Neural cell (in vitro differentiated cells): ENCODE measurements around the gene PRKAG2. TPM values are rescaled to one million over a fixed set of nuclear protein-coding genes. Genes with fewer than 3 reads are reported as not detected.

ENCODE experiments used
- H2AFZ ChIP-seq: fragments of 200-600, 300-800 bp; sonication (generic), shearing (Covaris generic); 2 replicates; pipeline ENCODE4 v1.6.0; 2014; ENCODE audit warnings: low read depth, mild to moderate bottlenecking, antibody characterized with exemption, low read length, moderate library complexity
- H3F3A ChIP-seq: fragments of 200-600 bp; shearing (Covaris generic); 2 replicates; pipeline ENCODE4 v1.6.1; 2016; ENCODE audit warnings: mild to moderate bottlenecking, moderate library complexity, mixed read lengths, antibody characterized with exemption, low read length; ENCODE audit not compliant: insufficient read depth, poor library complexity, severe bottlenecking
- H3K27ac ChIP-seq: fragments of 200-600, 300-800 bp; sonication (generic), shearing (Covaris generic); 2 replicates; pipeline ENCODE4 v1.5.1; 2014; ENCODE audit warnings: mild to moderate bottlenecking, low read length, moderate library complexity
- H3K27me3 ChIP-seq: fragments of 300-800, 200-600 bp; sonication (generic), shearing (Covaris generic); 2 replicates; pipeline ENCODE4 v1.6.0; 2014; ENCODE audit warnings: mild to moderate bottlenecking, low read depth, low read length, moderate library complexity; ENCODE audit not compliant: insufficient read depth
- H3K36me3 ChIP-seq: fragments of 300-800, 200-600 bp; sonication (generic), shearing (Covaris generic); 2 replicates; pipeline ENCODE4 v1.5.1; 2014; ENCODE audit warnings: mild to moderate bottlenecking, antibody characterized with exemption, low read length, moderate library complexity; ENCODE audit not compliant: insufficient read depth
- H3K4me2 ChIP-seq: fragments of 300-800, 200-600 bp; sonication (generic), shearing (Covaris generic); 2 replicates; pipeline ENCODE4 v1.6.0; 2014; ENCODE audit warnings: mild to moderate bottlenecking, low read length
- H3K4me3 ChIP-seq: fragments of 300-800, 200-600 bp; sonication (generic), shearing (Covaris generic); 2 replicates; pipeline ENCODE4 v1.5.1; 2014; ENCODE audit warnings: mild to moderate bottlenecking, low read length, moderate library complexity
- H3K79me2 ChIP-seq: fragments of 200-600 bp; shearing (Covaris generic); replicated peaks from 2 replicates; pipeline ENCODE4 v1.6.0; 2014; ENCODE audit warnings: mild to moderate bottlenecking, low read length, moderate library complexity; ENCODE audit not compliant: insufficient read depth
- H3K9ac ChIP-seq: fragments of 300-800, 200-600 bp; sonication (generic), shearing (Covaris generic); 2 replicates; pipeline ENCODE4 v1.6.1; 2016; ENCODE audit warnings: mild to moderate bottlenecking, low read length, mixed read lengths
- H3K9me2 ChIP-seq: fragments of 200-600 bp; shearing (Covaris generic); 2 replicates; pipeline ENCODE4 v1.6.1; 2016; ENCODE audit warnings: mild to moderate bottlenecking, low read length, mixed read lengths; ENCODE audit not compliant: insufficient read depth
- H3K9me3 ChIP-seq: fragments of 200-600, 300-800 bp; sonication (generic), shearing (Covaris generic); 2 replicates; pipeline ENCODE4 v1.6.1; 2016; ENCODE audit warnings: mild to moderate bottlenecking, mixed run types, low read length, moderate library complexity, mixed read lengths
- H4K20me1 ChIP-seq: fragments of 200-600 bp; shearing (Covaris generic); 2 replicates; pipeline ENCODE4 v1.6.1; 2016; ENCODE audit warnings: mild to moderate bottlenecking, mixed run types; ENCODE audit not compliant: insufficient read depth
- CTCF ChIP-seq: fragments of 450-650 bp; IDR thresholded peaks from 2 replicates; pipeline ENCODE4 v1.5.1; 2014; ENCODE audit warnings: antibody characterized with exemption, mild to moderate bottlenecking, moderate library complexity; ENCODE audit not compliant: poor library complexity, severe bottlenecking
- EP300 ChIP-seq: fragments of 450-650 bp; conservative IDR thresholded peaks from 2 replicates; pipeline ENCODE4 v1.6.1; 2014; ENCODE audit warnings: antibody characterized with exemption, mild to moderate bottlenecking, moderate library complexity; ENCODE audit not compliant: poor library complexity, severe bottlenecking
- EZH2 ChIP-seq: fragments of 200-600, 300-800 bp; shearing (Covaris generic), sonication (generic); IDR thresholded peaks from 2 replicates; pipeline ENCODE4 v1.6.1; 2014; ENCODE audit warnings: antibody characterized with exemption, low read length, borderline replicate concordance, mild to moderate bottlenecking; ENCODE audit not compliant: insufficient read depth, poor library complexity, severe bottlenecking
- MXI1 ChIP-seq: fragments of 450-650 bp; conservative IDR thresholded peaks from 2 replicates; pipeline ENCODE4 v1.6.1; 2014; ENCODE audit warnings: antibody characterized with exemption, mild to moderate bottlenecking; ENCODE audit not compliant: poor library complexity, severe bottlenecking
- POLR2AphosphoS5 ChIP-seq: IDR thresholded peaks from 2 replicates; pipeline ENCODE4 v1.6.1; 2012
- RAD21 ChIP-seq: fragments of 450-650 bp; conservative IDR thresholded peaks from 2 replicates; pipeline ENCODE4 v1.6.1; 2014; ENCODE audit warnings: antibody characterized with exemption, mild to moderate bottlenecking, moderate library complexity
- REST ChIP-seq: IDR thresholded peaks from 2 replicates; pipeline ENCODE4 v1.6.1; 2012; ENCODE audit warnings: borderline replicate concordance
- SMC3 ChIP-seq: fragments of 450-650 bp; conservative IDR thresholded peaks from 2 replicates; pipeline ENCODE4 v1.6.1; 2014; ENCODE audit warnings: antibody characterized with exemption, mild to moderate bottlenecking, moderate library complexity; ENCODE audit not compliant: poor library complexity
- TAF1 ChIP-seq: IDR thresholded peaks from 2 replicates; pipeline ENCODE4 v1.6.1; 2012; ENCODE audit warnings: low read depth
- polyA plus RNA-seq: library from polyadenylated mRNA; depleted of rRNA; stranded (reverse); fragments of >200 nt; gene quantifications from 2 replicates; pipeline ENCODE4 v1.2.3, GENCODE V29; 2014

PRKAG2 gene
- polyA plus RNA-seq, 1 donor from 2014 or later, result 22.9 TPM

DNA sequence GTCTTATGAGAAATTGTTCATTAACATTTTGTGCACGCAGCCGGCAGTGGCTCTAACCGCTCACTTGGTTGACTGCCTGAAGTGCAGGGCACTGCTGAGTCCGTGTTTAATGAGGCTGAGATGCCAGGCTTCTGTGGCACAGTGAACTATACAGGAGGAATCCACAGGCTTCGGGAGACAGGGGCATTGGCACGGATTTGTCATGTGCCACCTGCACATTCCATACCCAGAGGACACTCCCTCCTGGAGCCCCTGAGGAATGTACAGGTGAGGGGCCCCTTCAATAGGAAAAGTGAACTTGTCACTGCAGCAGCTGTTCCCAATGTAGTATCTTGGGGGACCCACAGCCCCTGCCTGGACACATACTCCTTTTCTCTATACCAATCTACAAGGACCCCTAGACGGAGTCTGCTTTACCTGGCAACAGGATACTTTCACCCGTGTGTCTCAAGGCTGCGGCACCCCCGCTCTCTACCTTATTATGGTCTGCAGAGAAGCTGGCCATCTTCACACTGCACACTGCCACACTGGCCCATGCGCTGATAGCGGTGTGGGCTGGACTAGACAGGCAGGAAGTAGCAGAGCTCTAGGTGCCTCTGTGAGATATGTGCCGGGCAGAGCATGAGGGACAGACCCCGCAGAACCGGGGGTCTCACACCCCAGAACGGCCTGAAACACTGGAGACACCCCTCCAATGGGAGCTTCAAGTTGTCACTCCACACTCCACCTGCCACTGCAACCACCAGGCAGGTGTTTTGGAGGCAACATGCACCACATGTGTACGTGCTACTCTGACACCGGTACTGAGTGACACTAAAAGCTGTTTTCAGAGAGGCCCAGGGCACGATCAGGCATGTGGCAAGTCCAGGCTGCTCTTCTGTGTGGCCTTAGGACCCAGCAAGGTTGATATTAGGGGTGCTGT is 285.8 kb downstream of the PRKAG2 start:
- H3K9me3 ChIP-seq, result no peaks in the 10 kb centered on the region
- no peaks in the 10 kb centered on the region for H3K9me2 ChIP-seq
- no peaks in the 10 kb centered on the region for H3F3A ChIP-seq
- no peaks in the 10 kb centered on the region for H3K79me2 ChIP-seq
- H3K4me2 ChIP-seq, result no peak overlapping the region
- H3K36me3 ChIP-seq, result no peaks in the 10 kb centered on the region
- H3K9ac ChIP-seq, result no peak overlapping the region
- H3K4me3 ChIP-seq, result no peak overlapping the region
- no peaks in the 10 kb centered on the region for H4K20me1 ChIP-seq
- no peaks in the 10 kb centered on the region for H3K27me3 ChIP-seq
- H3K27ac ChIP-seq, result no peak overlapping the region
- H2AFZ ChIP-seq, result no peak overlapping the region
- TF ChIP-seq REST (no peak), CTCF (no peak)

- H3K27ac ChIP-seq, result no peak overlapping the region
- H3F3A ChIP-seq, result no peaks in the 10 kb centered on the region
- no peak overlapping the region for H3K9ac ChIP-seq
- H3K9me2 ChIP-seq, result no peaks in the 10 kb centered on the region
- no peak overlapping the region for H3K4me3 ChIP-seq
- no peaks in the 10 kb centered on the region for H3K79me2 ChIP-seq
- no peaks in the 10 kb centered on the region for H4K20me1 ChIP-seq
- no peak overlapping the region for H3K4me2 ChIP-seq
- no peaks in the 10 kb centered on the region for H3K9me3 ChIP-seq
- no peak overlapping the region for H2AFZ ChIP-seq
- no peak for TF ChIP-seq RAD21
- TF ChIP-seq SMC3, result no peak
- TF ChIP-seq REST, result no peak
- TF ChIP-seq EZH2, result no peak
- no peak for TF ChIP-seq TAF1
- no peak for TF ChIP-seq EP300
- TF ChIP-seq CTCF, result no peak
- no peak for TF ChIP-seq POLR2AphosphoS5
- TF ChIP-seq MXI1, result no peak
- H3K36me3 ChIP-seq, result no peaks in the 10 kb centered on the region
- H3K27me3 ChIP-seq, result no peaks in the 10 kb centered on the region
Observed at GRCh38 chr7:151590071-151590849, 286.7 kb downstream of the PRKAG2 start.
